Measurements from ENCODE around the gene ACTN1.

- TF ChIP-seq, protein P1, sequence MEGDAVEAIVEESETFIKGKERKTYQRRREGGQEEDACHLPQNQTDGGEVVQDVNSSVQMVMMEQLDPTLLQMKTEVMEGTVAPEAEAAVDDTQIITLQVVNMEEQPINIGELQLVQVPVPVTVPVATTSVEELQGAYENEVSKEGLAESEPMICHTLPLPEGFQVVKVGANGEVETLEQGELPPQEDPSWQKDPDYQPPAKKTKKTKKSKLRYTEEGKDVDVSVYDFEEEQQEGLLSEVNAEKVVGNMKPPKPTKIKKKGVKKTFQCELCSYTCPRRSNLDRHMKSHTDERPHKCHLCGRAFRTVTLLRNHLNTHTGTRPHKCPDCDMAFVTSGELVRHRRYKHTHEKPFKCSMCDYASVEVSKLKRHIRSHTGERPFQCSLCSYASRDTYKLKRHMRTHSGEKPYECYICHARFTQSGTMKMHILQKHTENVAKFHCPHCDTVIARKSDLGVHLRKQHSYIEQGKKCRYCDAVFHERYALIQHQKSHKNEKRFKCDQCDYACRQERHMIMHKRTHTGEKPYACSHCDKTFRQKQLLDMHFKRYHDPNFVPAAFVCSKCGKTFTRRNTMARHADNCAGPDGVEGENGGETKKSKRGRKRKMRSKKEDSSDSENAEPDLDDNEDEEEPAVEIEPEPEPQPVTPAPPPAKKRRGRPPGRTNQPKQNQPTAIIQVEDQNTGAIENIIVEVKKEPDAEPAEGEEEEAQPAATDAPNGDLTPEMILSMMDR (conservative IDR thresholded peaks at IDR 0.05) = no peak
- no peak for TF ChIP-seq ZFX (IDR thresholded peaks at IDR 0.05)
Observed at GRCh38 chr14:68854421-68854820, 124.7 kb downstream of the ACTN1 start.
